Peyer's patch (tissue), 4 donors: ENCODE results near the gene PARG. TPM values are rescaled to one million over a fixed set of nuclear protein-coding genes. Genes with fewer than 3 reads are reported as not detected.

Experiments
- DNase-seq, 3 donors: peaks; one replicate each; pipeline ENCODE4 v3.0.0-alpha.2; 2017 to 2019
- H3K27ac ChIP-seq, 4 donors: fragments of 200-600 bp; sonication (generic); one replicate each; pipeline ENCODE4 v1.5.1; 2016 to 2019
- H3K27me3 ChIP-seq, 2 donors: fragments of 200-600 bp; sonication (generic); one replicate each; pipeline ENCODE4 v1.5.1; 2019
- H3K36me3 ChIP-seq, 3 donors: fragments of 200-600 bp; sonication (generic); one replicate each; pipeline ENCODE4 v1.5.1; 2016 to 2019
- H3K4me1 ChIP-seq, 4 donors: fragments of 200-600 bp; sonication (generic); one replicate each; pipeline ENCODE4 v1.5.1; 2016 to 2019
- H3K4me3 ChIP-seq, 4 donors: fragments of 200-600 bp; sonication (generic); 1 replicate in 3 of 4; 2 replicates in 1 of 4; pipeline ENCODE4 v1.5.1; 2016 to 2019; ENCODE audit warnings: mild to moderate bottlenecking in 1 of 4
- H3K9me3 ChIP-seq, 4 donors: fragments of 200-600 bp; sonication (generic); one replicate each; pipeline ENCODE4 v1.5.1; 2016 to 2019; ENCODE audit warnings: mild to moderate bottlenecking in 1 of 4
- POLR2A ChIP-seq, 2 donors: fragments of 450-650 bp; IDR thresholded peaks; one replicate each; pipeline ENCODE4 v1.5.1; 2017; ENCODE audit warnings: antibody characterized with exemption in 2 of 2, mild to moderate bottlenecking in 2 of 2, moderate library complexity in 2 of 2
- total RNA-seq, 4 donors: library from RNA; depleted of rRNA; stranded (reverse); fragments of >200 nt; gene quantifications; one replicate each; pipeline ENCODE4 v1.1.0, GENCODE V29; 2016
- TF ChIP-seq, protein P1 (sequence below), 6 experiments: fragments of 450-650 bp in 4 of 6; fragments of 200-600 bp in 2 of 6; sonication (generic) in 1 of 6; IDR thresholded peaks; one replicate each; pipeline ENCODE4 v1.5.1; 2017 to 2019; ENCODE audit warnings: antibody characterized with exemption in 6 of 6, mild to moderate bottlenecking in 3 of 6, moderate library complexity in 1 of 6

Gene PARG
- total RNA-seq, 4 donors from 2014 or later: 21.0 to 77.6 (median 41.8) TPM

- no peak overlapping the region for H3K27ac ChIP-seq
- H3K4me3 ChIP-seq: no peak overlapping the region
- no peak for TF ChIP-seq POLR2A (IDR thresholded peaks at IDR 0.05)
- TF ChIP-seq, protein P1, sequence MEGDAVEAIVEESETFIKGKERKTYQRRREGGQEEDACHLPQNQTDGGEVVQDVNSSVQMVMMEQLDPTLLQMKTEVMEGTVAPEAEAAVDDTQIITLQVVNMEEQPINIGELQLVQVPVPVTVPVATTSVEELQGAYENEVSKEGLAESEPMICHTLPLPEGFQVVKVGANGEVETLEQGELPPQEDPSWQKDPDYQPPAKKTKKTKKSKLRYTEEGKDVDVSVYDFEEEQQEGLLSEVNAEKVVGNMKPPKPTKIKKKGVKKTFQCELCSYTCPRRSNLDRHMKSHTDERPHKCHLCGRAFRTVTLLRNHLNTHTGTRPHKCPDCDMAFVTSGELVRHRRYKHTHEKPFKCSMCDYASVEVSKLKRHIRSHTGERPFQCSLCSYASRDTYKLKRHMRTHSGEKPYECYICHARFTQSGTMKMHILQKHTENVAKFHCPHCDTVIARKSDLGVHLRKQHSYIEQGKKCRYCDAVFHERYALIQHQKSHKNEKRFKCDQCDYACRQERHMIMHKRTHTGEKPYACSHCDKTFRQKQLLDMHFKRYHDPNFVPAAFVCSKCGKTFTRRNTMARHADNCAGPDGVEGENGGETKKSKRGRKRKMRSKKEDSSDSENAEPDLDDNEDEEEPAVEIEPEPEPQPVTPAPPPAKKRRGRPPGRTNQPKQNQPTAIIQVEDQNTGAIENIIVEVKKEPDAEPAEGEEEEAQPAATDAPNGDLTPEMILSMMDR (IDR thresholded peaks at IDR 0.05): no peak
- H3K9me3 ChIP-seq: no peaks in the 10 kb centered on the region
- peaks cover 0 to 19% (median 0%) of the 10 kb centered on the region in 3 donors for H3K36me3 ChIP-seq
- no peaks in the 10 kb centered on the region for H3K27me3 ChIP-seq
- H3K4me1 ChIP-seq: no peaks in the 10 kb centered on the region
- DNase-seq: no peak
Measured at GRCh38 chr10:49831352-49832035, 110.3 kb downstream of the PARG start.

GRCh38 chr10:49830846-49831245 lies 111.0 kb downstream of the PARG start:
- Histone ChIP-seq H3K27ac (no peak overlapping the region), H3K4me3 (no peak overlapping the region), H3K4me1 (no peaks in the 10 kb centered on the region), H3K36me3 (peaks cover 0 to 18% (median 0%) of the 10 kb centered on the region in 3 donors), H3K9me3 (no peaks in the 10 kb centered on the region), H3K27me3 (no peaks in the 10 kb centered on the region)
- no peak for TF ChIP-seq POLR2A (IDR thresholded peaks at IDR 0.05)
- TF ChIP-seq, protein P1 (IDR thresholded peaks at IDR 0.05): no peak
- no peak for DNase-seq

DNA sequence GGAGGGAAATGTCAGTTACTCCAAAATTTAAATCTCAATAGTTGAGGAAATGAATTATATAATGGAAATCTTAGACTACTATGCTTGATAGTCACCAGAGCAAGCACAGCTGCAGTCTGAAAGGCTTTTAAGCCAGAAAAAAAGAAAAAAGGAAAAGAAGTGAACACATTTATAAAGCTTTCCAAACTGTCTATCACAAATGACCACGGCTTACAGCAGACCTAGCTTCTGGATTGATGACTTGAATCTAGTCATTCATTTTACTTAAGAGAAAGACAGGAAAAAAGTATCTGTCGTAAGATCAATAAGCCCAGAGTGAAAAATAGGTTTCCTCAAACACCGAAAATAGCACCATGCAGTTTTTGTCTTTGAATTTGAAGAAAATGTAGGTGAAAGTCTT lies 111.8 kb downstream of the PARG start:
- peaks cover 0 to 11% (median 0%) of the 10 kb centered on the region in 3 donors for H3K36me3 ChIP-seq

DNA sequence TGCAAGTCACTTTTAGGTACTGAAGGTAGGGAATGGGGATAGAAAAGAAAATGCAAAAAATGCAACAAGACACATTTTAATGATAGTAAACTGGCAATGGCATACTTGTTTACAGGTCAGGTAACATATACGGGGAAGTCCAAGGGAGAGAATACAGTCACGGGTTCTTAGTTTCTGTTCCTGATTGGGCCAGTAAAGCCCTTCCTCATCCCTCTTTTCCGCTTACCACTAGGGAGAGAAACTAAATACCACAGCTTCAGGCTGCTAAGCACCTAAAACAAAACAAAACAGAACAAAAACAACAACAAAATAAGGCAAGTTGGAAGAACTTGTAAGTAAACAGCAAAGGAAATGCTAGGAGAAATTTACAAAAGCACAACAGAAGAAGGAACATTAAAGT lies 114.5 kb downstream of the PARG start:
- no peaks in the 10 kb centered on the region for H3K27me3 ChIP-seq
- no peak overlapping the region for H3K27ac ChIP-seq
- peaks cover 0 to 11% (median 0%) of the 10 kb centered on the region in 3 donors for H3K36me3 ChIP-seq
- no peak for TF ChIP-seq POLR2A (IDR thresholded peaks at IDR 0.05)
- TF ChIP-seq, protein P1 (IDR thresholded peaks at IDR 0.05): no peak
- H3K9me3 ChIP-seq: no peaks in the 10 kb centered on the region
- H3K4me1 ChIP-seq: no peaks in the 10 kb centered on the region
- no peak overlapping the region for H3K4me3 ChIP-seq
- DNase-seq: no peak

More for the DNA sequence above, 111.8 kb downstream of the PARG start:
- DNase-seq: no peak
- TF ChIP-seq, protein P1 (IDR thresholded peaks at IDR 0.05): no peak
- TF ChIP-seq POLR2A (IDR thresholded peaks at IDR 0.05): no peak
- Histone ChIP-seq H3K9me3 (no peaks in the 10 kb centered on the region), H3K27ac (no peak overlapping the region), H3K4me3 (no peak overlapping the region), H3K27me3 (no peaks in the 10 kb centered on the region), H3K4me1 (no peaks in the 10 kb centered on the region)

DNA sequence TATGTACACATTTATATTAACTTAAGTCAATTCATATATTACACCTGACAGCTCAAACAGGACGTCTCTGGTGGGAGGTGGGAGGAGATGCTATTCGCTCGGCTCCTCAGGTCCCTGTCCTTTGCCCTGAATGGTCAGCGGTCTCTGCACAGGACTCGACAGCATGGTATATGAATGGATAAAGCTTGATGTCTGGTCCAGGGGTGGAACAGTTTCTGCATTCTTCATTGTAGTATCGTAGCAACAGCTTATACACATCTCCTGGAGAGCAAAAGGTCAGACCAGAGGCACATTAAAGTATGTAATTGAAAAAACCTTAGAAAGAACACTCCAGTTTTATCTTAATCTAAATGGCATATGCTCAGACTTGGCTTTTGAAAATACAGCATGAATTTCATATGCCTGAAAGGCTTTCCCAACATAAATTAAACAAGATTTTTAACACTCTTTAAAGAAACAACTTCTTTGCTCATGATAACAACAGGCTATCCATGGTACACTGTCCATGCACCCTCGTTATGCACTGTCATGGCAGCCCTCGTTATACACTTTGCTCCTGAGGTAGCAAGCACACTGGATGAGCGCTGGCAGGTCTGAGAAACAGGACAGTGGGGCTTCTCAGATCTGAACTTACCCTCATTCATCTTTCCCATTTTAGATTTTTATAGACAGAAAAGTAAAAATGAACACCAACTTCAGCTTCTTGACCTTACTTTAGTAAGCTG lies 122.4 kb downstream of the PARG start:
- Histone ChIP-seq H3K4me3 (no peak overlapping the region), H3K4me1 (no peaks in the 10 kb centered on the region), H3K9me3 (no peaks in the 10 kb centered on the region), H3K36me3 (peaks cover 0 to 52% (median 0%) of the 10 kb centered on the region in 3 donors), H3K27me3 (no peaks in the 10 kb centered on the region), H3K27ac (no peak overlapping the region)
- no peak for DNase-seq
- TF ChIP-seq POLR2A (IDR thresholded peaks at IDR 0.05): no peak
- TF ChIP-seq, protein P1 (IDR thresholded peaks at IDR 0.05): no peak
